Gastrocnemius medialis (tissue), 4 donors: ENCODE results near the gene NAA40. TPM values are rescaled to one million over a fixed set of nuclear protein-coding genes. Genes with fewer than 3 reads are reported as not detected.
A peak's percentile ranks its signal among the peaks of the same experiment; 100 is the strongest.

Source experiments
- ATAC-seq, 2 donors: fragments of 150-250 bp; one replicate each; pipeline ENCODE4 v1.9.1; 2016
- DNase-seq, 2 donors: peaks; one replicate each; pipeline ENCODE4 v3.0.0-alpha.2; 2019
- H3K27ac ChIP-seq, 4 donors: fragments of 200-600 bp; sonication (generic); 1 replicate in 1 of 4; 2 replicates in 3 of 4; pipeline ENCODE4 v1.5.1; 2016 to 2018; ENCODE audit warnings: mild to moderate bottlenecking in 2 of 4, moderate library complexity in 1 of 4
- H3K27me3 ChIP-seq, 3 donors: fragments of 200-600 bp; sonication (generic) in 2 of 3; 1 replicate in 1 of 3; 2 replicates in 2 of 3; pipeline versions ENCODE4 v1.5.1 to v1.6.0; 2016 to 2019; ENCODE audit warnings: mild to moderate bottlenecking in 1 of 3, moderate library complexity in 1 of 3
- H3K36me3 ChIP-seq, 2 donors: fragments of 200-600 bp; sonication (generic) in 1 of 2; one replicate each; pipeline ENCODE4 v1.5.1; 2017 to 2018
- H3K4me1 ChIP-seq, 2 donors: fragments of 200-600 bp; sonication (generic) in 1 of 2; one replicate each; pipeline ENCODE4 v1.5.1; 2016 to 2017; ENCODE audit warnings: mild to moderate bottlenecking in 2 of 2
- H3K4me3 ChIP-seq, 4 donors: fragments of 200-600 bp; sonication (generic) in 3 of 4; 1 replicate in 1 of 4; 2 replicates in 3 of 4; pipeline ENCODE4 v1.5.1; 2016 to 2019; ENCODE audit warnings: mild to moderate bottlenecking in 2 of 4
- H3K9me3 ChIP-seq, 3 donors: fragments of 200-600 bp; sonication (generic) in 2 of 3; 1 replicate in 1 of 3; 2 replicates in 2 of 3; pipeline ENCODE4 v1.5.1; 2016 to 2019
- POLR2A ChIP-seq, 2 donors: fragments of 450-650 bp; IDR thresholded peaks; one replicate each; pipeline ENCODE4 v1.6.1; 2017; ENCODE audit warnings: antibody characterized with exemption in 2 of 2, mild to moderate bottlenecking in 2 of 2, moderate library complexity in 2 of 2
- in situ Hi-C, 4 donors: fragments of 200-750 bp; cut with MboI; loops; one replicate each; pipeline versions ENCODE4 v1.15.0 to v1.8.0; 2017; ENCODE audit warnings: low sequenced_read_pairs in 4 of 4
- intact Hi-C: fragments of 100-400 bp; cut with DNase I; formaldehyde crosslinking; loops from one replicate; pipeline ENCODE4 v1.15.1; 2023; ENCODE audit warnings: low total_unique reads
- total RNA-seq, 4 donors: library from RNA; depleted of rRNA; stranded (reverse); fragments of >200 nt; gene quantifications; one replicate each; pipeline versions ENCODE4 v1.1.0 to v1.2.3, GENCODE V29; 2016
- TF ChIP-seq, protein P1 (sequence below), 5 experiments: fragments of 450-650 bp in 3 of 5; fragments of 200-600 bp in 2 of 5; sonication (generic) in 2 of 5; IDR thresholded peaks in 4 of 5; conservative IDR thresholded peaks in 1 of 5; 1 replicate in 4 of 5; 2 replicates in 1 of 5; pipeline ENCODE4 v1.5.1; 2016 to 2019; ENCODE audit warnings: antibody characterized with exemption in 5 of 5, mild to moderate bottlenecking in 3 of 5, moderate library complexity in 3 of 5

Gene NAA40
- total RNA-seq, 4 donors from 2014 or later, result 4.9 to 11.4 (median 6.5) TPM

DNA sequence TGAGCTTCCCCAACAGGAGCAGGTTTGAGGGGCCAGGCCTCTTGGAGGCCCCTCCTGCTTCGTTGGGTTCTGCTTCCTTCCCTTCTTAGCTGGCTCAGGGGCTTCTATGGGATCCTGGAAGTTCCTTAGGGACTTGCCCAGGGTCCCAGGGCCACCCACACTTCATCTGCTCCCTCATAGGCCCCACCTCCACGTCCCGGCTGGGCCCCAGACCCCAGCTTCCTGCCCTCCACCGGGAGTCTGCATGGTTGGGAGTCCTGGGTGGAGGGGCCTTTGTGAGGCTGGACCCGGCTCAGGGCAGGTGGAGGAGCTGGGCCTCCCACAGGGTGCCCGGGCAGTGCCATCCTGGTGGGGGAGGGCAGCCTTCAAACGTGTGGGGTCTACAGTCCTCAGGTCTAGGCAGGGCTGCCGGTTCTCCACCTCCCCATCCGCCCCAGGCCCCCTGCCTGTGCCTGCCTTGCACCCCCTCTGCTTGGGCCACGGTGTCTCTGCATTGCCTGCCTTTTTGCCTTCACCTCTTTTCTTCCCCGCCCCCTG, 59.1 kb downstream of the NAA40 start:
- DNase-seq, result no peak
- Histone ChIP-seq H3K4me1 (peaks cover 18 to 30% of the 10 kb centered on the region in 2 donors), H3K27ac (peak overlapping the region in 1 of 4 donors; percentile 13), H3K36me3 (peaks cover 0 to 29% of the 10 kb centered on the region in 2 donors), H3K27me3 (no peaks in the 10 kb centered on the region), H3K9me3 (no peaks in the 10 kb centered on the region), H3K4me3 (no peak overlapping the region)
- no peak for ATAC-seq
- intact Hi-C loops (no loop called here), in situ Hi-C loops (loop anchor here in 1 of 4 donors (10.0 kb wide), 1 partner anchor 147 kb away; no protein-coding TSS in a partner anchor)
- TF ChIP-seq POLR2A (IDR thresholded peaks at IDR 0.05), result no peak
- TF ChIP-seq, protein P1, sequence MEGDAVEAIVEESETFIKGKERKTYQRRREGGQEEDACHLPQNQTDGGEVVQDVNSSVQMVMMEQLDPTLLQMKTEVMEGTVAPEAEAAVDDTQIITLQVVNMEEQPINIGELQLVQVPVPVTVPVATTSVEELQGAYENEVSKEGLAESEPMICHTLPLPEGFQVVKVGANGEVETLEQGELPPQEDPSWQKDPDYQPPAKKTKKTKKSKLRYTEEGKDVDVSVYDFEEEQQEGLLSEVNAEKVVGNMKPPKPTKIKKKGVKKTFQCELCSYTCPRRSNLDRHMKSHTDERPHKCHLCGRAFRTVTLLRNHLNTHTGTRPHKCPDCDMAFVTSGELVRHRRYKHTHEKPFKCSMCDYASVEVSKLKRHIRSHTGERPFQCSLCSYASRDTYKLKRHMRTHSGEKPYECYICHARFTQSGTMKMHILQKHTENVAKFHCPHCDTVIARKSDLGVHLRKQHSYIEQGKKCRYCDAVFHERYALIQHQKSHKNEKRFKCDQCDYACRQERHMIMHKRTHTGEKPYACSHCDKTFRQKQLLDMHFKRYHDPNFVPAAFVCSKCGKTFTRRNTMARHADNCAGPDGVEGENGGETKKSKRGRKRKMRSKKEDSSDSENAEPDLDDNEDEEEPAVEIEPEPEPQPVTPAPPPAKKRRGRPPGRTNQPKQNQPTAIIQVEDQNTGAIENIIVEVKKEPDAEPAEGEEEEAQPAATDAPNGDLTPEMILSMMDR (IDR thresholded peaks at IDR 0.05 in 4 of 5, conservative IDR thresholded peaks at IDR 0.05 in 1 of 5), result no peak

DNA sequence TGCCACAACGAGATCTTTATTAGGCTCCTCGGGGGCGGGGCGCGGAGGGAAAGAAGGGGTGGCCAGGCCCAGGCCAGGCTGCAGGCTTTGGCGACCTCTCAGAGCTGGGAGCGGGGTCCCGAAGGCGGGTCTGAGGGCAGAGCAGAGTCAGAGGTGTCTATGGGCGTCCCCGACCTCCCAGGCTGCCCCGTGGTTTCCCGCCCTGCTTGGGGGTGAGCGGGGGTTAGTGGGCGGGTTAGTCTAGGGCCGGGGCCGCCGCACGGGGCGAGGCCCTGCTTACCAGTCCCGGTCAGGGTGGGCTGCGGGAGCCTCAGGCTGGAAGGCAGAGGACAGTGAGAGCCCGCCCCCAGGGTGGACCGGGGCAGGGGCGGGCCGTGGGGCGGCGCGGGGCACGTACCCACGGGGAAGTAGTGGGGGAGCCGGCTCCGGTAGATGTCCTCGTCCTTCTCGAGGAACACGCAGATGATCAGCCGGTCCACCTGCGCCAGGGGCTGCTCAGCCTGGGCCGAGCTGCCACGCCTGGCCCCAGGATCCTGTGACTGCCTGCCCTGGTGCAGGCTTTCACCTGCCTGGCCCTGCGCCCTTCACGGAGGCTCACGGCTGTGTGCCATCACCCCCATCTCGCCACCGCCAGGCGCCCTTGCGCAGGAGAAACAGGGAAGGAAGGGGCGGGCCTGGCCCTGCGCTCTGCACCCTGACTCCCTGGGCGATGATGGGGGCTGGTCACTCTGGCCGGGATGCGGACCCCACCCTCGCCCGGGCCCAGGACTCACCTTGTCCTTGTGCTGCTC, 60.0 kb downstream of the NAA40 start:
- ATAC-seq (no peak), DNase-seq (no peak)
- Histone ChIP-seq H3K36me3 (peaks cover 0 to 29% of the 10 kb centered on the region in 2 donors), H3K4me1 (peaks cover 18 to 28% of the 10 kb centered on the region in 2 donors), H3K27me3 (no peaks in the 10 kb centered on the region), H3K9me3 (no peaks in the 10 kb centered on the region), H3K27ac (no peak overlapping the region), H3K4me3 (peak overlapping the region in 1 of 4 donors; percentile 7)
- in situ Hi-C loops, result loop anchor here in 1 of 4 donors (10.0 kb wide), 1 partner anchor 146 kb away; no protein-coding TSS in a partner anchor
- no peak for TF ChIP-seq POLR2A (IDR thresholded peaks at IDR 0.05)
- TF ChIP-seq, protein P1 (IDR thresholded peaks at IDR 0.05 in 4 of 5, conservative IDR thresholded peaks at IDR 0.05 in 1 of 5), result no peak
- intact Hi-C loops, result no loop called here

DNA sequence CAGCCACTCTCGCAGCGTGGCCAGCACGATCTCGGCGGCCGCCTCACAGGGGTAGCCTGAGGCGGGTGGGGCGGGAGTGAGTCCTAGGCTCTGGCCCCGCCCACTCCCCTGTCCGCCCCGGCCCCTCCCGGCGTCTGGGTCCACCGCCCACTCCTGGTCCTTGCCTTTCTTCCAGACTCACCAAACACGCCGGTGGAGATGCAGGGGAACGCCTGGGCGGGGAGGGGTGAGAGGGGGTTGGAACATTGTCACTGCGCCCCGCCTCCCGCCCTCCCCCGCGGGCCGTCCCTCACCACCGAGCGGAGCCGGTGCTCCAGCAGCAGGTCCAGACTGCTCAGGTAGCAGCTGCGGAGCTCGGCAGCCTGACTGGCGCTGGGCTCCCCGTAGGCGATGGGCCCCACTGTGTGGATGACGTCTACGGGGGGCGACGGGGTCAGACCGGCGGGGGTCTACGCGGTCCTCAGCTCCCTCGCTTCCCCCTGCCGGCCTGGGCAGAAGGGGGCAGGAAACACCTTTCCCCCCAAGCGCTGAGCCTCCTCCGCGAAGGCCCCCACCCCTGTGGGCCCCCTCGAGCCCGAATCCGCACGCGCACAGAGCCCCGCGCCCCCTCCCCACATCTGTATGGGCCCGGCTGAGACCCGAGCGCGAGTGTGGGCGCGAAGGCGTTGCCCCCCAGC, 60.7 kb downstream of the NAA40 start:
- in situ Hi-C loops, result loop anchor here in 3 of 4 donors (5.0 to 10.0 kb wide), 2 partner anchors 145 to 148 kb away; no protein-coding TSS in a partner anchor

More for the DNA sequence above, 60.7 kb downstream of the NAA40 start:
- DNase-seq (no peak), ATAC-seq (no peak)
- H3K4me1 ChIP-seq, result peaks cover 18 to 23% of the 10 kb centered on the region in 2 donors
- intact Hi-C loops, result loop anchor here (1.0 kb wide), 1 partner anchor 149 kb away; no protein-coding TSS in a partner anchor
- H3K27ac ChIP-seq, result peak overlapping the region in 1 of 4 donors; percentile 51
- H3K27me3 ChIP-seq, result no peaks in the 10 kb centered on the region
- no peaks in the 10 kb centered on the region for H3K9me3 ChIP-seq
- H3K4me3 ChIP-seq, result peak overlapping the region in 1 of 4 donors; percentile 7
- H3K36me3 ChIP-seq, result peaks cover 0 to 29% of the 10 kb centered on the region in 2 donors
- no peak for TF ChIP-seq POLR2A (IDR thresholded peaks at IDR 0.05)
- TF ChIP-seq, protein P1 (IDR thresholded peaks at IDR 0.05 in 4 of 5, conservative IDR thresholded peaks at IDR 0.05 in 1 of 5), result no peak
